ENCODE results near the gene ERC1.

Gene ERC1

GRCh38 chr12:1373901-1374735 lies 383.1 kb downstream of the ERC1 start:
- H3K9me3 Mint-ChIP-seq, result no peaks in the 10 kb centered on the region
- peaks cover 6% of the 10 kb centered on the region for H3K36me3 Mint-ChIP-seq (ENCODE audit: low read depth)
- no peak overlapping the region for H3K4me3 Mint-ChIP-seq
- H3K4me1 Mint-ChIP-seq (ENCODE audit: low read depth), result no peaks in the 10 kb centered on the region
- H3K27ac Mint-ChIP-seq, result no peak overlapping the region
- no peaks in the 10 kb centered on the region for H3K27me3 Mint-ChIP-seq (ENCODE audit: low read depth)

- Mint-ChIP-seq H3K9me3 (no peaks in the 10 kb centered on the region), H3K36me3 (ENCODE audit: low read depth) (peaks cover 3% of the 10 kb centered on the region), H3K27me3 (ENCODE audit: low read depth) (no peaks in the 10 kb centered on the region), H3K4me1 (ENCODE audit: low read depth) (no peaks in the 10 kb centered on the region), H3K4me3 (no peak overlapping the region), H3K27ac (no peak overlapping the region)
Observed at GRCh38 chr12:1375323-1375722, 384.3 kb downstream of the ERC1 start.

- H3K27me3 Mint-ChIP-seq (ENCODE audit: low read depth), result no peaks in the 10 kb centered on the region
- no peak overlapping the region for H3K27ac Mint-ChIP-seq
- H3K36me3 Mint-ChIP-seq (ENCODE audit: low read depth), result peaks cover 3% of the 10 kb centered on the region
- H3K4me1 Mint-ChIP-seq (ENCODE audit: low read depth), result no peaks in the 10 kb centered on the region
- H3K4me3 Mint-ChIP-seq, result no peak overlapping the region
- no peaks in the 10 kb centered on the region for H3K9me3 Mint-ChIP-seq
Observed at GRCh38 chr12:1377117-1377516, 386.1 kb downstream of the ERC1 start.

- Mint-ChIP-seq H3K4me1 (ENCODE audit: low read depth) (no peaks in the 10 kb centered on the region), H3K9me3 (no peaks in the 10 kb centered on the region), H3K27me3 (ENCODE audit: low read depth) (no peaks in the 10 kb centered on the region), H3K27ac (no peak overlapping the region), H3K4me3 (no peak overlapping the region), H3K36me3 (ENCODE audit: low read depth) (peaks cover 3% of the 10 kb centered on the region)
Observed at GRCh38 chr12:1377681-1378080, 386.7 kb downstream of the ERC1 start.

GRCh38 chr12:1380171-1380851 lies 389.3 kb downstream of the ERC1 start:
- Mint-ChIP-seq H3K4me1 (ENCODE audit: low read depth) (no peaks in the 10 kb centered on the region), H3K36me3 (ENCODE audit: low read depth) (peaks cover 3% of the 10 kb centered on the region), H3K4me3 (no peak overlapping the region), H3K27ac (no peak overlapping the region), H3K27me3 (ENCODE audit: low read depth) (no peaks in the 10 kb centered on the region), H3K9me3 (no peaks in the 10 kb centered on the region)

- Mint-ChIP-seq H3K4me3 (no peak overlapping the region), H3K36me3 (ENCODE audit: low read depth) (no peaks in the 10 kb centered on the region), H3K9me3 (no peaks in the 10 kb centered on the region), H3K27me3 (ENCODE audit: low read depth) (no peaks in the 10 kb centered on the region), H3K4me1 (ENCODE audit: low read depth) (no peaks in the 10 kb centered on the region), H3K27ac (no peak overlapping the region)
Observed at GRCh38 chr12:1382151-1382550, 391.1 kb downstream of the ERC1 start.

- Mint-ChIP-seq H3K9me3 (no peaks in the 10 kb centered on the region), H3K4me1 (ENCODE audit: low read depth) (no peaks in the 10 kb centered on the region), H3K4me3 (no peak overlapping the region), H3K36me3 (ENCODE audit: low read depth) (no peaks in the 10 kb centered on the region), H3K27me3 (ENCODE audit: low read depth) (no peaks in the 10 kb centered on the region), H3K27ac (no peak overlapping the region)
Observed at GRCh38 chr12:1382826-1383225, 391.8 kb downstream of the ERC1 start.

GRCh38 chr12:1383758-1384157 lies 392.7 kb downstream of the ERC1 start:
- no peaks in the 10 kb centered on the region for H3K36me3 Mint-ChIP-seq (ENCODE audit: low read depth)
- no peaks in the 10 kb centered on the region for H3K27me3 Mint-ChIP-seq (ENCODE audit: low read depth)
- no peaks in the 10 kb centered on the region for H3K4me1 Mint-ChIP-seq (ENCODE audit: low read depth)
- no peaks in the 10 kb centered on the region for H3K9me3 Mint-ChIP-seq
- H3K4me3 Mint-ChIP-seq, result no peak overlapping the region
- H3K27ac Mint-ChIP-seq, result no peak overlapping the region

- H3K36me3 Mint-ChIP-seq (ENCODE audit: low read depth), result no peaks in the 10 kb centered on the region
- no peak overlapping the region for H3K27ac Mint-ChIP-seq
- no peak overlapping the region for H3K4me3 Mint-ChIP-seq
- H3K27me3 Mint-ChIP-seq (ENCODE audit: low read depth), result no peaks in the 10 kb centered on the region
- no peaks in the 10 kb centered on the region for H3K9me3 Mint-ChIP-seq
- H3K4me1 Mint-ChIP-seq (ENCODE audit: low read depth), result no peaks in the 10 kb centered on the region
Observed at GRCh38 chr12:1384910-1385309, 393.9 kb downstream of the ERC1 start.

GRCh38 chr12:1391722-1392121 lies 400.7 kb downstream of the ERC1 start:
- no peaks in the 10 kb centered on the region for H3K4me1 Mint-ChIP-seq (ENCODE audit: low read depth)
- H3K9me3 Mint-ChIP-seq, result peaks cover 16% of the 10 kb centered on the region
- H3K36me3 Mint-ChIP-seq (ENCODE audit: low read depth), result peaks cover 16% of the 10 kb centered on the region
- no peak overlapping the region for H3K27ac Mint-ChIP-seq
- no peak overlapping the region for H3K4me3 Mint-ChIP-seq
- no peaks in the 10 kb centered on the region for H3K27me3 Mint-ChIP-seq (ENCODE audit: low read depth)

GRCh38 chr12:1395421-1395955 lies 404.5 kb downstream of the ERC1 start:
- Mint-ChIP-seq H3K36me3 (ENCODE audit: low read depth) (peaks cover 19% of the 10 kb centered on the region), H3K4me3 (no peak overlapping the region), H3K9me3 (peaks cover 16% of the 10 kb centered on the region), H3K4me1 (ENCODE audit: low read depth) (no peaks in the 10 kb centered on the region), H3K27ac (no peak overlapping the region), H3K27me3 (ENCODE audit: low read depth) (no peaks in the 10 kb centered on the region)

GRCh38 chr12:1398673-1399072 lies 407.6 kb downstream of the ERC1 start:
- H3K9me3 Mint-ChIP-seq, result no peaks in the 10 kb centered on the region
- H3K4me3 Mint-ChIP-seq, result no peak overlapping the region
- H3K36me3 Mint-ChIP-seq (ENCODE audit: low read depth), result peaks cover 9% of the 10 kb centered on the region
- no peaks in the 10 kb centered on the region for H3K27me3 Mint-ChIP-seq (ENCODE audit: low read depth)
- no peaks in the 10 kb centered on the region for H3K4me1 Mint-ChIP-seq (ENCODE audit: low read depth)
- no peak overlapping the region for H3K27ac Mint-ChIP-seq

- Mint-ChIP-seq H3K27me3 (ENCODE audit: low read depth) (no peaks in the 10 kb centered on the region), H3K27ac (no peak overlapping the region), H3K4me3 (no peak overlapping the region), H3K9me3 (no peaks in the 10 kb centered on the region), H3K4me1 (ENCODE audit: low read depth) (no peaks in the 10 kb centered on the region), H3K36me3 (ENCODE audit: low read depth) (peaks cover 4% of the 10 kb centered on the region)
Observed at GRCh38 chr12:1401891-1402290, 410.9 kb downstream of the ERC1 start.

GRCh38 chr12:1403417-1403816 lies 412.4 kb downstream of the ERC1 start:
- Mint-ChIP-seq H3K4me1 (ENCODE audit: low read depth) (no peaks in the 10 kb centered on the region), H3K36me3 (ENCODE audit: low read depth) (peaks cover 4% of the 10 kb centered on the region), H3K4me3 (no peak overlapping the region)

GRCh38 chr12:1405619-1406018 lies 414.6 kb downstream of the ERC1 start:
- H3K27ac Mint-ChIP-seq, result no peak overlapping the region
- H3K4me1 Mint-ChIP-seq (ENCODE audit: low read depth), result no peaks in the 10 kb centered on the region
- H3K36me3 Mint-ChIP-seq (ENCODE audit: low read depth), result peaks cover 2% of the 10 kb centered on the region
- H3K27me3 Mint-ChIP-seq (ENCODE audit: low read depth), result no peaks in the 10 kb centered on the region
- H3K4me3 Mint-ChIP-seq, result no peak overlapping the region
- no peaks in the 10 kb centered on the region for H3K9me3 Mint-ChIP-seq

More at GRCh38 chr12:1403417-1403816, 412.4 kb downstream of the ERC1 start:
- Mint-ChIP-seq H3K27ac (no peak overlapping the region), H3K27me3 (ENCODE audit: low read depth) (no peaks in the 10 kb centered on the region), H3K9me3 (no peaks in the 10 kb centered on the region)

Data from T-helper 1 cell treated with Interleukin-12 subunit alpha and Interleukin-12 subunit beta and Interleukin-4 antibody, amounts not matched to agents 30 μg/mL and 1 μg/mL, for 36 hours (primary cell).